Stimulated activated naive CD8-positive, alpha-beta T cell treated with anti-CD3 and anti-CD28 coated beads, Interleukin-15, Interleukin-2, amounts not matched to agents 100 U/mL and 50 U/mL, for 24 hours (primary cell): ENCODE results near the gene ATRNL1.

Experiments
- ATAC-seq: fragments of 150-1000 bp; cut with Tn5 transposase; one replicate; pipeline ENCODE4 v1.10.0; 2021
- DNase-seq: peaks from one replicate; pipeline ENCODE4 v3.0.0; 2021

ATRNL1 gene

GRCh38 chr10:115982076-115982475 is 888.9 kb downstream of the ATRNL1 start:
- DNase-seq (no peak), ATAC-seq (no peak)

DNA sequence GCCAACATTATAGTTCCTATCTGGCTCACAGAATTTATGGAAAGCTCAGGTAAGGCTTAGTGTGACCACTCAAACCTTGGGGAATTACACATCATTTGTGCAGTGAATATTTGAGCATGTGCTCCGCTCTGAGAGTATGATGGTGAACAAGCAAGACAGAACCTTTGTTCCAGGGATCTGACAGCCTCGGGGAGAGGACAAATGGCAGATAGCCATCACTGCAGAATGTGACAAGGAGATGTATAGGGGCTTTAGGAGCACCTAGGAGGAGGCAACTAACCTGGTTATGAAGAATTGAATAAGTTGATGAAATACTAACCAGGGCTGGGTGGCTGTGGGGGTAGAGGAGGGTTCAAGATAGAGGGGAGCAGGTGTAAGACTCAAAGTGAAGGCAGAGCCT is 889.4 kb downstream of the ATRNL1 start:
- ATAC-seq: no peak
- no peak for DNase-seq

DNA sequence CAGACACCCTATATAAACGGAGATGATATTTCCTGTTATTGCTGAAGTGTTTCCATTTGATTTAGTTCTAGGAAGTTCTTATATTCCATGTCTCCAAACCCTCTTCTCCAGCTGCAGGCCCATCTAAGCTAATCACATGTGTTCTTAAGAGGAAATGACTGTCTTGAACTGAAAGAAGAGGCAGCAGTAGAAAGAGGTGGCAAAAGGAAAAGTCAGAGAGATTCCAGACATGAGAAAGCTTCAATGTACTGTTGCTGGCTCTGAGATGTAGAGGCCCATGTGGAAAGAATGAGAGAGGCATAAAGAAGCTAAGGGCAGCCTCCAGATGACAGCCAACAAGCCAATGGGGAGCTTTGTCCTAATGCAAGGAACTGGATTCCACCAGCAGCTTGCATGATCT is 892.6 kb downstream of the ATRNL1 start:
- DNase-seq (no peak), ATAC-seq (no peak)

DNA sequence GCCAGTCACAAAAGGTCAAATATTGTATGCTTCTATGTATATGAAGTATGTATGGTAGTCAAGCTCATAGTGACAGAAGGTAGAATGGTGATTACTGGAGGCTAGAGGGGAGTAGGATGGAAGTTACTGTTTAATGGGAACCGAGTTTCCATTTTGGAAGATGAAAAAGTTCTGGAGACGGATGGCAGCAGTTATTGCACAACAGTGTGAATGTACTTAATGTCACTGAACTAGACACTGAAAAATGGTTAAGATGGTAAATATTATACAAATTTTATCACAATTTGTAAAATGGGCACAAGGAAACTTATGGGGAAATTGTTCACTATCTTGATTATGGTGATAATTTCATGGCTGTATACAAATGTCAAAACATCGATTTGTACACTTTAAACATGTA is 895.2 kb downstream of the ATRNL1 start:
- no peak for DNase-seq
- ATAC-seq: no peak

DNA sequence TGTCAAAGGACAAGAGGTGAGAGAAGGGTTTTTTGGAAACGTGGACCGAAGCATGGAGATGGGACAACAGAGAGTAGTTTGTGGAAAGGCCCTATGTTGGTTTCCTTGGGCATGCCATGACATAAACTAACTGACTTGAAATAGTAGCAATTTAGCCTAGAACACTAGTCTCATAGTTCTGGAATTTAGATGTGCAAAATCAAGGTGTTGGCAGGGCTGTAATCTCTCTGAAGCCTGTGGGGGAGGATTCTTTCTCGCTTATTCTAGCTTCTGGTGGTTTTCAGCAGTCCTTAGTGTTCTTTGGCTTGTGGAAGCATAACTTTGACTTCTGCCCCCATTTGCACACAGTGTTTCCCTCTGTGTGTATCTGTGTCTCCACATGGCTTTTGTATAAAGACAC is 896.5 kb downstream of the ATRNL1 start:
- no peak for ATAC-seq

GRCh38 chr10:115992236-115992986 is 899.2 kb downstream of the ATRNL1 start:
- DNase-seq (no peak), ATAC-seq (no peak)

More for the DNA sequence above, 896.5 kb downstream of the ATRNL1 start:
- DNase-seq: no peak

GRCh38 chr10:115996031-115996430 is 902.9 kb downstream of the ATRNL1 start:
- ATAC-seq: no peak
- DNase-seq: no peak

DNA sequence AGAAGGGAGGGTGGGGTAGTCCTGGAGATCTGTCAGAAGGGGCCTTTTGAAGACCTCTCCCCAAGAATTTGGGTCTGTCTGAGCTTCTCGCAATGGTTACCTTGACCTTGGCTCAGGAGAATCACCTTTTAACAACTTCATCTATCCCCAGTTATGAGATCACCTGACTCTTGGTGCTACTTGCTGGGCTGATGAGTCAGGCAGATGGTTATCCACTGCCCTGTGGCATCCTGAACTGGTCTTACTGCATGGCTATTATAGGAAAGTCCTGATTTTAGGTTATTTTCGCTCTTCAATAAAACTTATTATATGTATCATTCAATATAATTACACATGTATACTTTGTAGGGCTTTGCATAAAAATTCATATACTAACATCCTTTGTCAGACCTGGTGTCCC is 905.1 kb downstream of the ATRNL1 start:
- no peak for DNase-seq
- ATAC-seq: no peak
